ENCODE data around the gene SRGAP1. TPM values are rescaled to one million over a fixed set of nuclear protein-coding genes. Genes with fewer than 3 reads are reported as not detected.

SRGAP1 gene
- total RNA-seq, 1 donor, result 26.1 TPM

GRCh38 chr12:64170024-64170423 is 325.5 kb downstream of the SRGAP1 start:
- Histone ChIP-seq H3K27ac (ENCODE audit: low read depth, low read length) (no peak overlapping the region), H3K9me3 (ENCODE audit: low read depth, low read length) (no peaks in the 10 kb centered on the region), H3K27me3 (ENCODE audit: insufficient read depth, low read length) (no peaks in the 10 kb centered on the region), H3K4me2 (ENCODE audit: insufficient read depth, low read length) (no peak overlapping the region), H2AFZ (ENCODE audit: low read length) (peak overlapping the region; percentile 49), H4K20me1 (ENCODE audit: insufficient read depth, low read length) (no peaks in the 10 kb centered on the region), H3K4me1 (ENCODE audit: insufficient read depth, low read length) (peaks cover 27% of the 10 kb centered on the region), H3K36me3 (ENCODE audit: insufficient read depth, low read length) (no peaks in the 10 kb centered on the region), H3K79me2 (ENCODE audit: insufficient read depth, low read length) (no peaks in the 10 kb centered on the region), H3K4me3 (ENCODE audit: insufficient read depth, low read length) (no peak overlapping the region)
- no peak for DNase-seq (ENCODE audit: insufficient read length, low spot score, missing footprints)
- no peak for TF ChIP-seq CTCF (IDR thresholded peaks at IDR 0.05; ENCODE audit: extremely low read depth, low read depth, low read length)

GRCh38 chr12:64170730-64171129 is 326.2 kb downstream of the SRGAP1 start:
- Histone ChIP-seq H2AFZ (ENCODE audit: low read length) (no peak overlapping the region), H3K9me3 (ENCODE audit: low read depth, low read length) (no peaks in the 10 kb centered on the region), H3K79me2 (ENCODE audit: insufficient read depth, low read length) (no peaks in the 10 kb centered on the region), H3K27ac (ENCODE audit: low read depth, low read length) (peak overlapping the region; percentile 35), H3K4me1 (ENCODE audit: insufficient read depth, low read length) (peaks cover 27% of the 10 kb centered on the region), H3K4me3 (ENCODE audit: insufficient read depth, low read length) (no peak overlapping the region), H4K20me1 (ENCODE audit: insufficient read depth, low read length) (no peaks in the 10 kb centered on the region), H3K4me2 (ENCODE audit: insufficient read depth, low read length) (peak overlapping the region; percentile 14), H3K27me3 (ENCODE audit: insufficient read depth, low read length) (no peaks in the 10 kb centered on the region), H3K36me3 (ENCODE audit: insufficient read depth, low read length) (no peaks in the 10 kb centered on the region)
- no peak for TF ChIP-seq CTCF (IDR thresholded peaks at IDR 0.05; ENCODE audit: extremely low read depth, low read depth, low read length)
- DNase-seq (ENCODE audit: insufficient read length, low spot score, missing footprints), result no peak

- TF ChIP-seq CTCF (IDR thresholded peaks at IDR 0.05; ENCODE audit: extremely low read depth, low read depth, low read length), result no peak
- Histone ChIP-seq H3K36me3 (ENCODE audit: insufficient read depth, low read length) (no peaks in the 10 kb centered on the region), H4K20me1 (ENCODE audit: insufficient read depth, low read length) (no peaks in the 10 kb centered on the region), H3K27me3 (ENCODE audit: insufficient read depth, low read length) (no peaks in the 10 kb centered on the region), H3K79me2 (ENCODE audit: insufficient read depth, low read length) (no peaks in the 10 kb centered on the region), H2AFZ (ENCODE audit: low read length) (no peak overlapping the region), H3K9me3 (ENCODE audit: low read depth, low read length) (no peaks in the 10 kb centered on the region), H3K4me3 (ENCODE audit: insufficient read depth, low read length) (no peak overlapping the region), H3K4me2 (ENCODE audit: insufficient read depth, low read length) (peak overlapping the region; percentile 46), H3K4me1 (ENCODE audit: insufficient read depth, low read length) (peaks cover 27% of the 10 kb centered on the region), H3K27ac (ENCODE audit: low read depth, low read length) (peak overlapping the region; percentile 35)
- no peak for DNase-seq (ENCODE audit: insufficient read length, low spot score, missing footprints)
These were observed 327.2 kb downstream of the SRGAP1 start for GRCh38 chr12:64171715-64172114.

- Histone ChIP-seq H2AFZ (ENCODE audit: low read length) (peak overlapping the region; percentile 27), H3K4me1 (ENCODE audit: insufficient read depth, low read length) (peaks cover 33% of the 10 kb centered on the region), H3K27ac (ENCODE audit: low read depth, low read length) (peak overlapping the region; percentile 35), H3K4me2 (ENCODE audit: insufficient read depth, low read length) (peak overlapping the region; percentile 46), H3K9me3 (ENCODE audit: low read depth, low read length) (no peaks in the 10 kb centered on the region), H3K4me3 (ENCODE audit: insufficient read depth, low read length) (no peak overlapping the region), H3K79me2 (ENCODE audit: insufficient read depth, low read length) (no peaks in the 10 kb centered on the region), H4K20me1 (ENCODE audit: insufficient read depth, low read length) (no peaks in the 10 kb centered on the region), H3K27me3 (ENCODE audit: insufficient read depth, low read length) (no peaks in the 10 kb centered on the region), H3K36me3 (ENCODE audit: insufficient read depth, low read length) (no peaks in the 10 kb centered on the region)
- TF ChIP-seq CTCF (IDR thresholded peaks at IDR 0.05; ENCODE audit: extremely low read depth, low read depth, low read length), result no peak
- no peak for DNase-seq (ENCODE audit: insufficient read length, low spot score, missing footprints)
These were observed 327.9 kb downstream of the SRGAP1 start for GRCh38 chr12:64172143-64172970.
